ENCODE measurements around the gene MOK.
"Not testable (repeated sequence)": the region's sequence is repeated elsewhere in the genome, so short reads cannot be mapped to it uniquely, and the experiment has no call there.

Gene MOK

DNA sequence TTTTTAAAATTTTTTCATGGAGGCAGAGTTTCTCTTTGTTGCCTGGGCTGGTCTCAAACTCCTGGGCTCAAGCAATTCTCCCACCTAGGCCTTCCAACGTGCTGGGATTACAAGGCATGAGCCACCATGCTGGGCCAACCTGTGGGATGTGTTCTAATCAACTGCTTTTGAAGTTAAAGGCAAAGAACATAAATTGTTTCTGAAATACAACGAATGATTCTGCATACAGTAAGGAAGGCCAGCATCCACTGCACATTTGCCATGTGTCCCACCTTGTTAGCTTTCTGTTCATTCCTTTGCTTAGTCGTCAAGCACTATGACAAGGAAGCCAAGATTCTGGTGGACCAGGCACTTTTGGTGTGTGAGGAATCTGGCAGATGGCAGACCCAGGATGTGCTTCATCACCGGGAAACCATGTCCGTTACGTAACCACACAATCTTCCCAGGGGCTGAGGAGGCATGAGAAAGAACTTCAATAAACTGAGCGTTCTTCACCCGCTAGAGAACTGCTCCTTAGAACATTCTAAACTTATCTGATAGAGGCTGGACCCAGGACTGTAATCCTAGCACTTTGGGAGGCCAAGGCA is 24.5 kb downstream of the MOK start:
- DNase-seq, result no peak

- no peak for DNase-seq
Observed at GRCh38 chr14:102279688-102280348, 25.1 kb downstream of the MOK start.

- no peak for DNase-seq
Observed at GRCh38 chr14:102279282-102279681, 25.7 kb downstream of the MOK start.

- no peak for DNase-seq
Observed at GRCh38 chr14:102278631-102278935, 26.4 kb downstream of the MOK start.

DNA sequence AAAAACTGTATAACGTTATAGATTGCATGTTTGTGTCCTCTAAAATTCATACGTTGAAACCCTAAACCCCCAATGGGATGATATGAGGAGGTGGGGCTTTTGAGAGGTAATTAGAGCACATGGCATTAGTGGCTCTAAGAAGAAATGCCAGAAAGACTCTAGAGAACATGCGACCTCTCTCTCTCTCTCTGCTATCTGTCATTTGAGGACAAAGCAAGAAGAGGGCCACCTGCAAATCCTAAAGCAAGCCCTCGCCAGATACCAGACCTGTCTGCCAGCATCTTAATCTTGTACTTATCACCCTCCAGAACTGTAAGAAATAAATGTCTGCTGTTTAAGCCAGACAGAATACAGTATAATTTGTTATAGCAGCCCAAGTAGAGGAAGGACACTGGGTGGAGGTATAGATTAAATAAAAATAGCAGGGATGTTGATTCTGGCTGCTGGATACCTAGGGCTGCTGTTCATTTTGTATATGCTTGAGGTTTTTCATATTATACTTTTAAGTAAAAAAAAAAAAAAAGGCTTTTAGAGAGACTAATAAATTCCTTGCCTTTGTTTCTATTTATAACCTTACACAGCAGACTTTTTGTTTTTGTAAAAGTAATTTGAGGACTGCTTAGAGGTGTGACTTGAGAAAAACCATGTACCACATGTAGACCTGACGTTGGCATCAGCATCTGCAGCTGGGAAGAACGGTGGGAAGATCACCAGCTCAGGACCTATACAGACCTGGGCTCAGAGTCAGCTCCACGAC is 26.9 kb downstream of the MOK start:
- DNase-seq, result peak; percentile 13

DNA sequence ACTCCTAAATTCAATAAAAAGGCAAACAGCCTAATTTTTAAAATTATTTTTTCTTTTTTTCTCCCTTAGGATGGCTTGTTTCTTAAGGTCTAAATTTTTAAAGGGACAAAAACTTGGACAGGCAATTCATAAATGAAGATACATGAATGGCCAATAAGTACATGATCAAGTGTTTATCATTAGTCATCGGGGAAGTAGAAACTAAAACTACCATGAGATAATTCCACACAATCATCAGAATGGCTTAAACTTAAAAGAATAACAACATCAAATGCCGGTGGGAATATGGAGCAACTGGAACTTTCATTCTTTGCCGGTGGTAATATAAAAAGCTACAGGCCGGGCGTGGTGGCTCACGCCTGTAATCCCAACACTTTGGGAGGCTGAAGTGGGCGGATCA is 29.1 kb downstream of the MOK start:
- no peak for DNase-seq

DNA sequence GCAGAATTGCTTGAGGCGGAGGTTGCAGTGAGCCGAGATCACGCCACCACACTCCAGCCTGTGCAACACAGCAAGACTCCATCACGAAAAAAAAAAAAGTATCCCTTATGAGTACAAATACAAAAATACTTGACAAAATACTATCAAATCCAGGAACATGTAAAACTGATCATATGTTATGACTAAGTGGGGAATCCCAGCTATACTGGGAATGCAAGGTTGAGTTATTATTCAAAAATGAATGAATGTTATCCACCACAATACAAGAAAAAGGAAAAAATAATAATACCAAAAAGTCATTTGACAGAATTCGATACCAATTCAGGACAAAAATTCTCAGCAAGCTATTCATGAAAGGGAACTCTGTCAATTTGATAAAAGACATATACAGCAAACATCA is 32.6 kb downstream of the MOK start:
- no peak for DNase-seq

- no peak for DNase-seq
Observed at GRCh38 chr14:102264775-102265174, 40.2 kb downstream of the MOK start.

DNA sequence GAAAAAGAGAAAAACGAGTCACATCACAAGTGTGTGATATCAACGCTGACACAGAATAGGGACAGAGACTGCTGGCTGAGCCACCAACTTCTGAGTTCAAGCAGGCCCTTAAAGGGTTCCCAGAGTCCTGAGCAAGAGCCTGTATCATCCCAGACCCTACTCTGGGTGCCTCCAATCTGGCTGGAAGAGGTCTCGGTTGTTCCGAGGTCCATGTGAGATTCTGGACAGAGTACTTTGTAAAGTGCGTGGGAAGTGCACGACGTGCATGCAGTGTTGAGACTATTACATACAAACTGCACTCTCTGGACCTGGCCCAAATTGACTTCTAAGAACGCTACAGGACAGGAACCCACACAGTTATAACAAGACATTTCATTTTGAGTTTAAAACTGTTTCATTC is 40.6 kb downstream of the MOK start:
- DNase-seq, result no peak

DNA sequence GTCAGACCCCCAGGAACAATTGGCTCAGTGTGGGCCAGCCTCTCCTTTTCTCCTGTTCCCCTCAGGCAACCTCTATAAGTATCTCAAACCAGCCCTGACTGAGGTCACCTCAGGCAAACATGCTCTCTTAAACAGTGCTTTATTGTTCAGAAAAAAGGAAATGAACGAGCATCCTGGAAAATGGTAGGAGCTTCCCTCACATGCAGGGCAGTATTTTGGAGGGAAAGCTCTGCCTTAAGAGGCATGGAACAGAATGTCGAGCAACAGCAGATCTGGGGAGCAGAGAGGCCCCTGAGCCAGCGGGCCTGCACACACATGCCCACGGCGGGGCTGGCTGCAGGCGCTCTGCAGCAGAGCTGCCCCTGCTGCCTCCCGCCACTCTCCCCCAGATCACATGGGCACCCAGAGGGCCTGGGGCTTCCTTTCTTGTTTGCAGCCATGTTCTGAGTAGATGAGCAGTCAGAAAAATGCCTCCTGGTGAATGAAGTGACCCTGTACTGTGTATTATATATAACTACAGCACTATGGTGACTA is 42.0 kb downstream of the MOK start:
- DNase-seq, result peak; percentile 27

GRCh38 chr14:102258136-102258535 is 46.8 kb downstream of the MOK start:
- no peak for DNase-seq

DNA sequence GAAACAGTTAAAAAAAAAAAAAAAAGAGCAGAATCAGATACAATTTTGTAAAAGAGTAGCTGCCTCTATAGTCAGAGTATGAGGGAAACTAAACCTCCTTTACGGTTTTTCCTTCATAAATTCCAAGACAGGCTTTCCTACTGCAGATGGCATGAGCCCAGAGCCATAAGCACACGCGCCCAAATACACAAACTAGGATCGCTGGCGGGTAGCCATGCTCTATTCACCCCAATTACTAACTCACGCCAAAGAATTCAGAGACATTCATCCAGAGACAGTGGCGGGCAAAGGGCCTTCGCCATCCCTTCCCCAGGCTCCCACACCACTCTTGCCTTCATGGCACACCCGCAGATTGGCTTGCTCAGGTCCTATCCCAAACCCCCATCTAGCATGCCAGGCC is 48.2 kb downstream of the MOK start:
- no peak for DNase-seq

- no peak for DNase-seq
Observed at GRCh38 chr14:102255401-102256190, 49.4 kb downstream of the MOK start.

DNA sequence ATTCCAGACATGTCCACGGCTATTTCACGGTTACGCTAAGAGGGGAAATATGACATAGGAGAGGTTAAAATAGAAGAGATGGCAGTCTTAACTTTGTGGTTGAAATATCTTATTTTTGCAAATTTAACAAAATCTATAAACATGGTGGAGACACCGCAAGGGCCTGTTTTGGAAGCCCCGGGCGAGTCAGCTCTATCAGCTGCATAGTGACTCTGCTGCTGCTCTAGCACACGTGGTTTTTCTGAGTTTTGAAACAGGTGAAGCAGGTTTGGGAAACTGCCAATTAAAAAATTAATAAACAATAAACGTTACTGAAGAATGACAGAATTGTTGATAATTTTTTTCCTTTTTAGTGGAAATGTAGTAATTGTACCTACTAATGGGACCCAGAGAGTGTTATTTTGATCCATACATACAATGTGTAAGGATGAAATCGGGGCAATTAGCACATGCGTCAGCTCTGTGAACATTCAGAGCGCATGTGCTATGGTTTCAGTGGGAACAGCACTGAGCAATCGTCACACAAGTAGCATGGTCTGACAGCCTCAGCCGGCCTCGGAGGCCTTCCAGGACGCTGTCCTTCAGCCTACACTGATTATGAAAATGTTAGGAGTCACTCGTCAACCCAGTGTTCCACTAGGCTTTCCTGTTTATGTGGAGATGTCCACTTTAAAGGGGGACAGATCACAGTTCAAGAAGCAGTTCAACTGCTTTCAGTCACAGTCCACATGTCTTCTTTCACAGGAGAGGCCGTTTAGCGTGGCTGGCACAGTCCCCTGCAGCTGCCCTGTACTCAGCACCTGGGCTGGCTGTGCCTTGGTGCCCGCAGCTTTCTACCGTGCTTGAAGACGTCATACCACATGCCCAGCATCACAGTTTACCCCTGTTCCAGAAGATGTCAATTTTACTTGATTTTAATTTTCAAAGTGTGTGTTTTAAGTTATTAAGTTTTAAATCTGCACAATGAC is 51.8 kb downstream of the MOK start:
- no peak for DNase-seq

DNA sequence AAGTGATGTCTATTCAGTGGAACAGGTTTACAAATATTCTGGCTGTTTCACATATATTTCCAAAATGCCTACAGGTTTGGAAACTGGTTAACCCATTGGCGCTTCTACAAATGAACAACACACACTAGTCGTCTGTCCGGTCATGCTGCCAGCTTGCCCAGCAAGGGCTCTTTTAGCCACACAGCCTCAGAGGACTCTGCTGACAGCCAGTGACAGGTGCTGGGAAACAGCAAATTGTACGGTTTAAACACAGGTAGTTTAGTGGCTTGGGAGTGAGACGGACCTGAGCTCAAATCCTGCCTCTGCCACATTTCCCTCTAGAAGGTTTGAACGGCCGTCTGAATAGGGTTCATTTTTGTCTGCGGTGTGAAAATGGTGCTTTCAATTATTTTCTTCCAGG is 53.8 kb downstream of the MOK start:
- DNase-seq, result no peak

DNA sequence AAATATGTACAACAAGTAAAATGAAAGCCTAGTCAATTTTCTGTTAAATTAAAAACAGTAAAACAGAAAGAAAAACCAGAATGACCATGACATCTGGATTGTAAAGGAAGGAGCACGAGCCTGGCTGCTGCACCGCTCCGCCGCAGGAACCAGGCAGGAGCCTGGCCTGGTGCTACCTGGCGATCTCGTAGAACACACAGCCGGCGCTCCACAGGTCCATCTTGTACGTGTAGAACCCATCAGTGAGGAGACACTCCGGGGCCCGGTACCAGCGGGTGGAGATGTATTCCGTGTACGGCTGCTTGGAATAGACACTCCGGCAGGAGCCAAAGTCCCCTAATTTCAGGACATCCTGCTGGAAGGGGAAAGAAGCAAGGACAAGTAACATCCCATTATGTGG is 54.3 kb downstream of the MOK start:
- DNase-seq, result no peak

DNA sequence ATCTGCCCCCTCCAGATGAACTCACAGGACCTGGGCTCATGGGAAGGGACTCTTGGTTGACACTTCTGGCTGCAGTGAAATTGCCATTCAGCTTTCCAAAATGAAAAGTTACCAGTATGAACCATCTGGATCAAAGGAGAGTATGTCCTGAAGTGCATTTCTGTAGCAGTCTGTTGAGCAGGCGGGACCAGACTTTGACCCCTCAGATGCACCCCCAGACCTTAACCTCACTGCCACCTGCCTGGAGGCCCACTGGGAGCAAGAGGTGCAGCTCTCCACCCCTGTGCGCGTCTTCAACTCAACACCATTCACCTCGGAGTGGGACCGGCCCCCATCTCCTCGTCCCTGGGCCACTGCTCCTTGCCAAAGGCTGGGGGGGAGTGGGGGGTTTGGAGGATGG is 55.0 kb downstream of the MOK start:
- no peak for DNase-seq

- no peak for DNase-seq
Observed at GRCh38 chr14:102249041-102249440, 55.9 kb downstream of the MOK start.

GRCh38 chr14:102248121-102248520 is 56.8 kb downstream of the MOK start:
- DNase-seq, result no peak

DNA sequence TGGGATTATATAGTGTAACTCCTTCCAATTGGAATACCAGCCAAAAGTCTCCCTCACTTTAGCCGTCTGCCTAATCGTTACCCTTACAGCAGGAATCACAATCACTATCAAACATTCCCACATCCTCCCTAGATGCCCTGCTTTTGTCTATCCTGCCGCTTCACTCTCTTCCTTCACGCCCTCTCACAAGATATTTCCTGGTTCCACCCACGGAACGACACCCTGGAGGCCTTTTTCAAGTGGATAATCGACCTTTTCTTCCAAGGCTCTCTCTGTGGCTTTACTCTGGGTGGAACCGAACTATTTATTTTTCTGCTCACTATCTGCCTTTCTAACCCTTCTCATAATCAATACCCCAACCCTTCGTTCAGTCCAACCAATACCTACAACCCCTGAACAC is 58.9 kb downstream of the MOK start:
- no peak for DNase-seq

GRCh38 chr14:102243795-102244194 is 61.2 kb downstream of the MOK start:
- DNase-seq, result not testable (repeated sequence)

DNA sequence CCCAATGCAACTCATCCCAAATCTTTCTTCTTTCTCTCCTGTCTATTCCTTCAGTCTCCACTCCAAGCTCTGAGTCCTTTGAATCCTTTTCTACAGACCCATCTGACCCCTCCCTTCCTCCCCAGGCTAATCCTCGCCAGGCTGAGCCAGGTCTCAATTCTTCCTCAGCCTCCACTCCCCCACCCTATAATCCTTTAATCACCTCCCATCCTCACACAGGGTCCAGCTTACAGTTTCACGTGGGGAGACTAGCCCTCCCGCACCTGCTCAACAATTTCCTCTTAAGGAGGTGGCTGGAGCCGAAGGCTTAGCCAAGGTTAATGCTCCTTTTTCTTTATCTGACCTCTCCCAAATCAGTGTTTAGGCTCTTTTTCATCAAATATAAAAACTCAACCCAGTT is 63.8 kb downstream of the MOK start:
- no peak for DNase-seq
